ENCODE measurements around the gene AHNAK.

AHNAK gene

GRCh38 chr11:62400281-62400680, 146.3 kb downstream of the AHNAK start:
- DNase-seq (ENCODE audit: low read depth in 1 of 2, low spot score in 1 of 2), result no peak
- no peak overlapping the region for H3K27ac ChIP-seq (replicated peaks)

GRCh38 chr11:62399878-62400266, 146.7 kb downstream of the AHNAK start:
- H3K27me3 ChIP-seq (ENCODE audit: insufficient read depth, poor library complexity, severe bottlenecking), result no peaks in the 10 kb centered on the region
- no peak for DNase-seq (ENCODE audit: low read depth in 1 of 2, low spot score in 1 of 2)
- TF ChIP-seq, protein P1, sequence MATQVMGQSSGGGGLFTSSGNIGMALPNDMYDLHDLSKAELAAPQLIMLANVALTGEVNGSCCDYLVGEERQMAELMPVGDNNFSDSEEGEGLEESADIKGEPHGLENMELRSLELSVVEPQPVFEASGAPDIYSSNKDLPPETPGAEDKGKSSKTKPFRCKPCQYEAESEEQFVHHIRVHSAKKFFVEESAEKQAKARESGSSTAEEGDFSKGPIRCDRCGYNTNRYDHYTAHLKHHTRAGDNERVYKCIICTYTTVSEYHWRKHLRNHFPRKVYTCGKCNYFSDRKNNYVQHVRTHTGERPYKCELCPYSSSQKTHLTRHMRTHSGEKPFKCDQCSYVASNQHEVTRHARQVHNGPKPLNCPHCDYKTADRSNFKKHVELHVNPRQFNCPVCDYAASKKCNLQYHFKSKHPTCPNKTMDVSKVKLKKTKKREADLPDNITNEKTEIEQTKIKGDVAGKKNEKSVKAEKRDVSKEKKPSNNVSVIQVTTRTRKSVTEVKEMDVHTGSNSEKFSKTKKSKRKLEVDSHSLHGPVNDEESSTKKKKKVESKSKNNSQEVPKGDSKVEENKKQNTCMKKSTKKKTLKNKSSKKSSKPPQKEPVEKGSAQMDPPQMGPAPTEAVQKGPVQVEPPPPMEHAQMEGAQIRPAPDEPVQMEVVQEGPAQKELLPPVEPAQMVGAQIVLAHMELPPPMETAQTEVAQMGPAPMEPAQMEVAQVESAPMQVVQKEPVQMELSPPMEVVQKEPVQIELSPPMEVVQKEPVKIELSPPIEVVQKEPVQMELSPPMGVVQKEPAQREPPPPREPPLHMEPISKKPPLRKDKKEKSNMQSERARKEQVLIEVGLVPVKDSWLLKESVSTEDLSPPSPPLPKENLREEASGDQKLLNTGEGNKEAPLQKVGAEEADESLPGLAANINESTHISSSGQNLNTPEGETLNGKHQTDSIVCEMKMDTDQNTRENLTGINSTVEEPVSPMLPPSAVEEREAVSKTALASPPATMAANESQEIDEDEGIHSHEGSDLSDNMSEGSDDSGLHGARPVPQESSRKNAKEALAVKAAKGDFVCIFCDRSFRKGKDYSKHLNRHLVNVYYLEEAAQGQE (IDR thresholded peaks at IDR 0.05; ENCODE audit: insufficient replicate concordance, low read depth), result no peak
- TF ChIP-seq SPI1 (IDR thresholded peaks at IDR 0.05; ENCODE audit: borderline replicate concordance, low read depth), result no peak
- no peak for TF ChIP-seq GABPA (IDR thresholded peaks at IDR 0.05; ENCODE audit: low read depth)
- TF ChIP-seq CTCF (IDR thresholded peaks at IDR 0.05; ENCODE audit: insufficient read depth, low read length), result no peak
- TF ChIP-seq POLR2AphosphoS5 (IDR thresholded peaks at IDR 0.05; ENCODE audit: low read depth), result no peak
- no peak overlapping the region for H3K27ac ChIP-seq (replicated peaks)
- H3K4me3 ChIP-seq (replicated peaks; ENCODE audit: insufficient read depth, low read length), result no peak overlapping the region

More at GRCh38 chr11:62400281-62400680, 146.3 kb downstream of the AHNAK start:
- no peaks in the 10 kb centered on the region for H3K27me3 ChIP-seq (ENCODE audit: insufficient read depth, poor library complexity, severe bottlenecking)
- no peak overlapping the region for H3K4me3 ChIP-seq (replicated peaks; ENCODE audit: insufficient read depth, low read length)
- TF ChIP-seq, protein P1 (IDR thresholded peaks at IDR 0.05; ENCODE audit: insufficient replicate concordance, low read depth), result no peak
- TF ChIP-seq POLR2AphosphoS5 (IDR thresholded peaks at IDR 0.05; ENCODE audit: low read depth) (no peak), SPI1 (IDR thresholded peaks at IDR 0.05; ENCODE audit: borderline replicate concordance, low read depth) (no peak), GABPA (IDR thresholded peaks at IDR 0.05; ENCODE audit: low read depth) (no peak), CTCF (IDR thresholded peaks at IDR 0.05; ENCODE audit: insufficient read depth, low read length) (no peak)

GRCh38 chr11:62399172-62399877, 147.3 kb downstream of the AHNAK start:
- TF ChIP-seq POLR2AphosphoS5 (IDR thresholded peaks at IDR 0.05; ENCODE audit: low read depth) (no peak), SPI1 (IDR thresholded peaks at IDR 0.05; ENCODE audit: borderline replicate concordance, low read depth) (no peak), CTCF (IDR thresholded peaks at IDR 0.05; ENCODE audit: insufficient read depth, low read length) (no peak), GABPA (IDR thresholded peaks at IDR 0.05; ENCODE audit: low read depth) (no peak)
- TF ChIP-seq, protein P1 (IDR thresholded peaks at IDR 0.05; ENCODE audit: insufficient replicate concordance, low read depth), result no peak
- H3K27me3 ChIP-seq (ENCODE audit: insufficient read depth, poor library complexity, severe bottlenecking), result no peaks in the 10 kb centered on the region
- H3K27ac ChIP-seq (replicated peaks), result peak overlapping the region; percentile 67

More at GRCh38 chr11:62399172-62399877, 147.3 kb downstream of the AHNAK start:
- H3K4me3 ChIP-seq (replicated peaks; ENCODE audit: insufficient read depth, low read length), result no peak overlapping the region
- DNase-seq (ENCODE audit: low read depth in 1 of 2, low spot score in 1 of 2), result no peak
